Stimulated activated CD8-positive, alpha-beta memory T cell treated with anti-CD3 and anti-CD28 coated beads, Interleukin-12 subunit alpha, Interleukin-12 subunit beta, amount 100 ng/mL, for 1 hour (primary cell): ENCODE data around the gene C8B.

ENCODE experiments used
- DNase-seq: peaks from one replicate; pipeline ENCODE4 v3.0.0-alpha.2; 2020; ENCODE audit warnings: low read depth

Gene C8B

GRCh38 chr1:56897150-56898004 lies 68.4 kb downstream of the C8B start:
- DNase-seq: no peak

GRCh38 chr1:56894014-56894413 lies 71.8 kb downstream of the C8B start:
- DNase-seq: no peak

DNA sequence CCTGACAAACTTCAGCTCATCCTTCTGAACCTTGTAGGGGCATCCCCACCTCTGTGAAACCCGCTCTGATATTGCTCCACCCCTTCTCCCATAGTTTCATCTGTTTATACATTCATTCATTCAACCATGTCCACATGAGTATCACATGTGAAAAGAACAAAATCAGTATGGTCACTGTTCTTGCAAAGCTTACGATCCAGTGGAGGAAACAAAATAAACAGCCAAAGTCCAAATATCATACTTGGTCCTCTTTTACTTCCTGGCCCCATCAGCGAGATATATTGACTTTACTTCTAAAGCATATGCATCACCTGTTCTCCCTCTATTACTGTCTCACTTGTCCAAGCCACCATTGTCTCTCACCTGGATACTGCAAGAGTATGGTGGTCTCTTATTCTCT lies 75.6 kb downstream of the C8B start:
- DNase-seq: no peak

DNA sequence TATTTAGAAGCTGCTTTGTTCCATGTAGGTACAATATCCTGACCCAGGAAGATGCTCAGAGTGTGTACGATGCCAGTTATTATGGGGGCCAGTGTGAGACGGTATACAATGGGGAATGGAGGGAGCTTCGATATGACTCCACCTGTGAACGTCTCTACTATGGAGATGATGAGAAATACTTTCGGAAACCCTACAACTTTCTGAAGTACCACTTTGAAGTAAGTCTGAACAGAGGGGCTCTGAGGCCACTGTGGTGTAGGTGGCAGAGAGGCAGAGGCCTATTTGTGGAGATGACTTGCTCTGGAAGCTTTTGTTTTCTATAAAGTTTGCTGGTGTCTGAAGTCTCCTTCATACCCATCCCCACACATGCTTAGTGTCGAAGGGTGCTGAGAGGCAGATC lies 84.4 kb downstream of the C8B start:
- DNase-seq: no peak

DNA sequence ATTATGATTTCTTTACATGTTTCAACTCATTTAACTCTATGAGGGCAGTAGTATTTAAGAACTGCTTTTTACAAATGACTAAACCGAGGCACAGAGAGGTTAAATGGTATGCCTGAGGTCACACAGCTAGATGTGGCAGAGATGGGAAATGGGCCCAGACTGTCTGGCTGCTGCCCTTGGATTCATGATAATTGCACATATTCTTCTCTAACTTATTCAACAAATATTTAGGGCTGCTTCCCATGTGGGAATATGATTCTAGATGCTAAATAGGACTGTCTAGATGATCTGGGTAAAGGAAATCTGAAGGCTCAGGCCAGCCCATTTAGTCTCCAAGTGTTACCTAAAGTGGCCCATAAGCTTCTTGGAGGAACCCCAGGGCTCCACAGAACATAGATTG lies 85.0 kb downstream of the C8B start:
- no peak for DNase-seq
